ENCODE measurements around the gene SLC5A5. TPM values are rescaled to one million over a fixed set of nuclear protein-coding genes. Genes with fewer than 3 reads are reported as not detected.

The SLC5A5 gene
- total and polyA plus RNA-seq, 2 of the 8 experiments (the other 6 are each of a cell fraction or from before 2014, with no cell fraction given), result 1.5 to 1.8 TPM

DNA sequence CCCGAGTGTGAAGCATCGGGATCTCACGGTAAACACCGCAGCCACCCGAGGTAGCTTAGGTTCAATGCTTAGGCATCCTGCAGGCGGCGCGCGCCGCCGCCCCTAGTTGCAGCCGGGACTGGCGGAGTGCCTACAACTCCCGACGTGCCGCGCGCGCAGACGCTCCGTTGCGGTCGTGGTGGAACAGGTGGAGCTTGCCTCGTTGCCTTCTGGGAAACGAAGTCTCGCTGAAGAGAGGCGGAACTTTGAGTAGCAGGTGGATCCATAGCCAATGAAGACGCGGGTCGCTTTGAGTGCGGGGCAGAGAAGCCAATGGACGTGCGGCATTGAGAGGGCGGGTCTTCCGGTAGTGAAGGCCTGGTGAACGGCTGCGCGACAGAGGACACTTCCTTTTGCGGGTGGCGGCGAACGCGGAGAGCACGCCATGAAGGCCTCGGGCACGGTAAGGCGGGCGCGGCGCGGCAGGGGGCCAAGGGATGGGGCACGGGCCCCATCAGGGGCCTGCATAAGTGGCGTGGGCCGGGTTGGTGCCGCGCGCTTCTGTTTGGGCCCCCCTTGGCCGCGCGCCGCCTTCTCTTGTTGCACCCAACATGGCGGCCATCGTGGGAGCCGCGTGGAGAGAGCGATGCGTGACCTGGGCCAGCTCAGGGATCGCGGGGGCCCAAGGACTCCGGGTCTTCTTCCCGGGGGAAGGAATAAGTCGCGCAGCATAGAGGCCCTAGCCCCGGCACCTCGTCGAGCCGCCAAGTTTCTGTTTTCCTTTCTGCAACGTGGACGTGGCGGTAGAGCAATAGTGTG lies 12.0 kb upstream of the SLC5A5 start, which contains the start of gene RPL18A:
RPL18A (plus strand) TSS at position 378 of the 798 bp plus-strand sequence; CDS start at position 425, 47 bp downstream.
- Histone ChIP-seq H3K27ac (ENCODE audit: low read depth, low read length) (peak within 1 kb of the TSS; percentile 94), H4K91ac (replicated peaks; ENCODE audit: insufficient read length, low read length) (peak within 1 kb of the TSS; percentile 63), H3K79me2 (ENCODE audit: control insufficient read depth in 1 of 2, insufficient read depth in 2 of 2, low read length in 2 of 2) (peaks cover 15 to 28% of the 10 kb centered on the region in 2 experiments), H3K36me3 (ENCODE audit: control insufficient read depth in 2 of 4, insufficient read depth in 4 of 4, low read length in 3 of 4) (peaks cover 32 to 44% (median 39%) of the 10 kb centered on the region in 4 experiments), H2AK5ac (ENCODE audit: low read depth, low read length) (0 out of 2 replicates have a peak within 1 kb of the TSS, but pooled peaks have one; percentile 90), H3K23ac (ENCODE audit: insufficient read length) (no peak within 1 kb of the TSS), H3K18ac (ENCODE audit: extremely low read depth, low read length) (peak within 1 kb of the TSS; percentile 99), H3K27me3 (replicated peaks in 1 of 4; ENCODE audit: control insufficient read depth in 3 of 4, extremely low read depth in 1 of 4, insufficient read depth in 3 of 4, low read length in 3 of 4) (no peaks in the 10 kb centered on the region), H2BK5ac (ENCODE audit: low read depth, low read length) (peak within 1 kb of the TSS; percentile 92), H2BK20ac (ENCODE audit: low read length) (no peak within 1 kb of the TSS), H2BK12ac (ENCODE audit: low read depth, low read length) (no peak within 1 kb of the TSS), H3K4me1 (replicated peaks in 1 of 4; ENCODE audit: control insufficient read depth in 3 of 4, insufficient read depth in 4 of 4, low read length in 3 of 4) (peaks cover 0 to 13% (median 6%) of the 10 kb centered on the region in 4 experiments; a peak in 6 of 7 replicates), H4K8ac (ENCODE audit: extremely low read depth, insufficient read depth, low read length) (peak within 1 kb of the TSS; percentile 88), H3K9me3 (ENCODE audit: insufficient read depth in 2 of 2, low read depth in 1 of 2, low read length in 1 of 2) (no peaks in the 10 kb centered on the region), H4K5ac (ENCODE audit: insufficient read length, low read depth, low read length) (peak within 1 kb of the TSS; percentile 67), H3K9ac (replicated peaks in 1 of 4; ENCODE audit: extremely low read depth in 1 of 4, low read depth in 3 of 4, low read length in 3 of 4) (peak within 1 kb of the TSS; percentile 94 to 96 (median 95)), H3K79me1 (ENCODE audit: low read depth, low read length) (peaks cover 6% of the 10 kb centered on the region; the same call in 1 of the 2 replicates), H2BK15ac (ENCODE audit: low read length) (no peak within 1 kb of the TSS), H3K56ac (replicated peaks; ENCODE audit: insufficient read length, low read depth, low read length) (peak within 1 kb of the TSS; percentile 93), H3K14ac (ENCODE audit: insufficient read length) (no peak within 1 kb of the TSS), H3K23me2 (ENCODE audit: low read depth, low read length) (peaks cover 15% of the 10 kb centered on the region), H2AFZ (ENCODE audit: low read length) (peak within 1 kb of the TSS; percentile 0; the same call in 1 of the 2 replicates), H2BK120ac (replicated peaks; ENCODE audit: low read depth, low read length) (peak within 1 kb of the TSS; percentile 31), H3K4me2 (ENCODE audit: insufficient read depth in 1 of 2, low read depth in 2 of 2, low read length in 2 of 2) (peak within 1 kb of the TSS; percentile 93 to 98), H3K4ac (replicated peaks; ENCODE audit: insufficient read length, low read depth, low read length) (peak within 1 kb of the TSS; percentile 88), H4K20me1 (replicated peaks in 1 of 2; ENCODE audit: control insufficient read depth in 1 of 2, insufficient read depth in 2 of 2, low read length in 2 of 2) (peaks cover 16 to 23% of the 10 kb centered on the region in 2 experiments), H3K4me3 (ENCODE audit: extremely low read depth in 1 of 4, insufficient read depth in 2 of 4, low read depth in 3 of 4, low read length in 4 of 4) (peak within 1 kb of the TSS; percentile 98 to 100 (median 99))
- POLR2A ChIA-PET (ENCODE audit: partially characterized antibody), result interaction anchor here (0.6 to 20.2 kb wide), 65 partner anchors 9 to 462 kb away, joined by 3 to 392 read pairs (median 3); partner anchors contain the start of genes ARRDC2, B3GNT3, CCDC124 and JAK3
- CTCF ChIA-PET (ENCODE audit: partially characterized antibody), result interaction anchor here (0.6 to 2.1 kb wide), 26 partner anchors 9 to 277 kb away, joined by 3 to 16 read pairs (median 3); partner anchors contain the start of genes B3GNT3, CCDC124, JAK3 and SLC5A5
- FAIRE-seq (peak; percentile 88), DNase-seq (ENCODE audit: low read depth in 1 of 2, low spot score in 2 of 2) (peak; percentile 91 to 99)
- 2% methylated on average over 73 of the region's 80 CpGs; no CpG with 5 or more reads in 1 of the 2 experiments for WGBS, 2 experiments (ENCODE audit: extremely low coverage in 1 of 2, insufficient coverage in 1 of 2, insufficient read length in 1 of 2, insufficient replicate concordance in 2 of 2, low coverage in 1 of 2, low lambda C conversion rate in 2 of 2, missing lambda C conversion rate in 1 of 2)
- TF ChIP-seq KDM5A (IDR thresholded peaks at IDR 0.05; ENCODE audit: low read length), result no peak
- peak; percentile 100 for TF ChIP-seq TAF1 (IDR thresholded peaks at IDR 0.05; ENCODE audit: low read depth, low read length)
- TF ChIP-seq NRF1 (IDR thresholded peaks at IDR 0.05; ENCODE audit: low read depth, low read length), result 0 out of 2 replicates have a peak, but pooled peaks have one; percentile 11
- no peak for TF ChIP-seq EZH2 (IDR thresholded peaks at IDR 0.05; ENCODE audit: low read depth, low read length, severe bottlenecking)
- TF ChIP-seq TBP (IDR thresholded peaks at IDR 0.05; ENCODE audit: low read depth, low read length), result peak; percentile 98
- TF ChIP-seq TCF12 (IDR thresholded peaks at IDR 0.05; ENCODE audit: low read depth, low read length), result no peak
- TF ChIP-seq EGR1 (IDR thresholded peaks at IDR 0.05; ENCODE audit: borderline replicate concordance, low read depth, low read length), result no peak
- TF ChIP-seq BRCA1 (IDR thresholded peaks at IDR 0.05; ENCODE audit: low read depth, low read length), result no peak
- no peak for TF ChIP-seq HDAC6 (IDR thresholded peaks at IDR 0.05; ENCODE audit: low read depth, low read length)
